ENCODE results near the gene LRIG1. TPM values are rescaled to one million over a fixed set of nuclear protein-coding genes. Genes with fewer than 3 reads are reported as not detected.

LRIG1 gene
- total and polyA plus RNA-seq, 10 of the 15 experiments (the other 5 are each of a cell fraction or from before 2014, with no cell fraction given), result 0.84 to 16.4 (median 8.1) TPM

DNA sequence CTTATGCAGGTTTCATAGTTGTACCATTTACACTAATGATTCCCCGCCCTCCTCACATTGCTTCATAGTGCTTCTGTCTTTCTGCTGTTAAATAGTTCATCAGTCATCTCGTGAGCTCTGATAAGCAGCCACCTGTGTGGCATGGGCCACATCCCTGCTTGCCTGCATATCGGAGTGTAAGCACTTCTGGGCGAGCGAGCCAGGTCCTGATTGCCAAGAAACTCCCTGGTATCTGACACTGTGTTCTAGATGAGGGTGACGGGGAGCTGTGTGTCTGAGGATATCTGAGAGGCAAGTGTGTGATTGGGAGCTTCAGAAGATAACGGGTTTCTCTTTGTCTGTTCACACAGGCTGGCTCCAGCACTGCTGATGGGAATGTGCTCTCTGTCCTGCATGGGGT lies 130.6 kb downstream of the LRIG1 start:
- no peak overlapping the region for H3K9ac ChIP-seq (ENCODE audit: control insufficient read depth, insufficient read depth, low read length)
- no peak overlapping the region for H3K27ac ChIP-seq (ENCODE audit: control insufficient read depth, insufficient read depth)
- no peaks in the 10 kb centered on the region for H3K4me1 ChIP-seq (ENCODE audit: control insufficient read depth, insufficient read depth, low read length)
- no peaks in the 10 kb centered on the region for H3K9me3 ChIP-seq (replicated peaks; ENCODE audit: control insufficient read depth, insufficient read depth, low read length)
- intact Hi-C loops (cut with micrococcal nuclease; ENCODE audit: unreplicated experiment), result no loop called here
- H3K79me2 ChIP-seq (ENCODE audit: control insufficient read depth, insufficient read depth, low read length), result no peaks in the 10 kb centered on the region
- FAIRE-seq, result no peak
- POLR2A ChIA-PET, result no interaction called here
- H2AFZ ChIP-seq (ENCODE audit: control insufficient read depth, low read depth, low read length), result no peak overlapping the region
- H3K4me2 ChIP-seq (ENCODE audit: control insufficient read depth, insufficient read depth), result no peak overlapping the region
- no peak overlapping the region for H3K4me3 ChIP-seq
- SMC1A ChIA-PET (ENCODE audit: uncharacterized antibody, unreplicated experiment), result interaction anchor here (1.6 kb wide), 1 partner anchor 10 kb away, joined by 4 read pairs; no protein-coding TSS in a partner anchor
- DNase-seq (ENCODE audit: low read depth, low spot score), result no peak
- no peaks in the 10 kb centered on the region for H3K27me3 ChIP-seq (replicated peaks in 1 of 2; ENCODE audit: control insufficient read depth in 2 of 2, insufficient read depth in 2 of 2, low read length in 1 of 2)
- BruUV-seq (replicated peaks), result no TSS peak
- H3K36me3 ChIP-seq (ENCODE audit: control insufficient read depth in 2 of 2, insufficient read depth in 2 of 2, low read length in 1 of 2), result no peaks in the 10 kb centered on the region; a peak in 1 of 4 replicates
- CTCF ChIA-PET, result interaction anchor here (3.7 kb wide), 1 partner anchor 93 kb away, joined by 19 read pairs; no protein-coding TSS in a partner anchor
- RAD21 ChIA-PET (ENCODE audit: unreplicated experiment), result no interaction called here
- in situ Hi-C loops (cut with MboI), result no loop called here
- no peak for ATAC-seq
- no peak for TF ChIP-seq ELK1 (IDR thresholded peaks at IDR 0.05; ENCODE audit: low read depth, low read length)
- no peak for TF ChIP-seq MAX (IDR thresholded peaks at IDR 0.05; ENCODE audit: low read depth, low read length)
- no peak for TF ChIP-seq NR2F1 (conservative IDR thresholded peaks at IDR 0.05)
- TF ChIP-seq LARP7 (IDR thresholded peaks at IDR 0.05), result no peak
- no peak for TF ChIP-seq MTA2 (IDR thresholded peaks at IDR 0.05; ENCODE audit: low read depth)
- no peak for TF ChIP-seq GABPA (IDR thresholded peaks at IDR 0.05; ENCODE audit: low read depth)
- TF ChIP-seq ZBED1 (IDR thresholded peaks at IDR 0.05; ENCODE audit: borderline replicate concordance), result no peak
- no peak for TF ChIP-seq MXI1 (IDR thresholded peaks at IDR 0.05; ENCODE audit: low read depth, low read length)
- no peak for TF ChIP-seq EED (IDR thresholded peaks at IDR 0.05; ENCODE audit: low read depth)
- TF ChIP-seq EGR1 (IDR thresholded peaks at IDR 0.05; ENCODE audit: borderline replicate concordance in 1 of 2, low read depth in 2 of 2, low read length in 2 of 2), result no peak
- 96% methylated on average over 7 of the region's 7 CpGs for WGBS (ENCODE audit: insufficient coverage, insufficient replicate concordance, low lambda C conversion rate, missing lambda C conversion rate)
- no peaks in the 10 kb centered on the region for H4K20me1 ChIP-seq (ENCODE audit: control insufficient read depth, insufficient read depth)
